Tibial nerve (tissue), 4 donors: ENCODE data around the gene PTPRM.

Source experiments
- EP300 ChIP-seq, 2 donors: sonication (generic); formaldehyde crosslinking; IDR thresholded peaks; one replicate each; pipeline ENCODE4 v1.6.1; 2017; ENCODE audit warnings: antibody characterized with exemption in 2 of 2, mild to moderate bottlenecking in 1 of 2
- POLR2A ChIP-seq, 2 donors: fragments of 450-650 bp; IDR thresholded peaks; one replicate each; pipeline ENCODE4 v1.6.1; 2017; ENCODE audit warnings: antibody characterized with exemption in 2 of 2, mild to moderate bottlenecking in 2 of 2, moderate library complexity in 2 of 2
- TF ChIP-seq, protein P1 (sequence below), 5 experiments: fragments of 200-600 bp in 3 of 5; fragments of 450-650 bp in 2 of 5; sonication (generic) in 3 of 5; IDR thresholded peaks; one replicate each; pipeline ENCODE4 v1.5.1; 2016 to 2019; ENCODE audit warnings: antibody characterized with exemption in 5 of 5, mild to moderate bottlenecking in 3 of 5, moderate library complexity in 2 of 5

DNA sequence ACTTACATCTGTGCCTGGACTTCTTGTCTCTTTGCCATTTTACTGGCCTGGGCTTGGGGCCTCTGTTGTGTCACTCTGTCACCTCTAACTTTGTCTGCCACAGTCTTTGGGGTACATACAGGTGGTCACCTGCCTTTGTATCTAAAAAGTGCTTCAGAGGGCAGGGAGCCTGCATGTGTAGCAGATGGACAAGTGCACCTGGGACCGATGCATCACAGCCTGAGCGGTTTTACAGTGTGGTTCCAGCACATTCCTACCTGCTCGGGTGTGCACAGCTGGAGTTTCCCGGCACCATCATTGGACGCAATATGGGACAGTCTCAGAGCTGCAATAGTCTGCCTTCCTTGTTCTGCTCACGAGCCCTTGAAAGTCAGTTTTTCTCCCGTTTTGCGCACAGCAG is 792.4 kb downstream of the PTPRM start:
- TF ChIP-seq, protein P1, sequence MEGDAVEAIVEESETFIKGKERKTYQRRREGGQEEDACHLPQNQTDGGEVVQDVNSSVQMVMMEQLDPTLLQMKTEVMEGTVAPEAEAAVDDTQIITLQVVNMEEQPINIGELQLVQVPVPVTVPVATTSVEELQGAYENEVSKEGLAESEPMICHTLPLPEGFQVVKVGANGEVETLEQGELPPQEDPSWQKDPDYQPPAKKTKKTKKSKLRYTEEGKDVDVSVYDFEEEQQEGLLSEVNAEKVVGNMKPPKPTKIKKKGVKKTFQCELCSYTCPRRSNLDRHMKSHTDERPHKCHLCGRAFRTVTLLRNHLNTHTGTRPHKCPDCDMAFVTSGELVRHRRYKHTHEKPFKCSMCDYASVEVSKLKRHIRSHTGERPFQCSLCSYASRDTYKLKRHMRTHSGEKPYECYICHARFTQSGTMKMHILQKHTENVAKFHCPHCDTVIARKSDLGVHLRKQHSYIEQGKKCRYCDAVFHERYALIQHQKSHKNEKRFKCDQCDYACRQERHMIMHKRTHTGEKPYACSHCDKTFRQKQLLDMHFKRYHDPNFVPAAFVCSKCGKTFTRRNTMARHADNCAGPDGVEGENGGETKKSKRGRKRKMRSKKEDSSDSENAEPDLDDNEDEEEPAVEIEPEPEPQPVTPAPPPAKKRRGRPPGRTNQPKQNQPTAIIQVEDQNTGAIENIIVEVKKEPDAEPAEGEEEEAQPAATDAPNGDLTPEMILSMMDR (IDR thresholded peaks at IDR 0.05): no peak
- no peak for TF ChIP-seq POLR2A (IDR thresholded peaks at IDR 0.05)
- TF ChIP-seq EP300 (IDR thresholded peaks at IDR 0.05): no peak
